Measurements from ENCODE around the gene ATP5PD.

The ATP5PD gene

GRCh38 chr17:75046407-75047289, at the start of gene ATP5PD, which contains the start of gene KCTD2:
Gene ATP5PD, minus strand, starts transcription at chr17:75046969. Its CDS starts 4,319 bp downstream, at chr17:75042650.
Gene KCTD2, plus strand, starts transcription at chr17:75047225. Its CDS starts 26 bp downstream, at chr17:75047251.
- TF ChIP-seq CTCF (IDR thresholded peaks at IDR 0.05): no peak
- Mint-ChIP-seq H3K36me3 (ENCODE audit: low read depth) (peaks cover 22% of the 10 kb centered on the region), H3K27ac (peak within 1 kb of the TSS; percentile 96), H3K27me3 (ENCODE audit: low read depth, poor library complexity) (peaks cover 11% of the 10 kb centered on the region), H3K9me3 (no peaks in the 10 kb centered on the region), H3K4me3 (peak within 1 kb of the TSS; percentile 96), H3K4me1 (peaks cover 44% of the 10 kb centered on the region)
- peak; percentile 95 for DNase-seq

GRCh38 chr17:75096082-75096625, 49.4 kb upstream of the ATP5PD start:
- no peak for TF ChIP-seq CTCF (IDR thresholded peaks at IDR 0.05)
- no peaks in the 10 kb centered on the region for H3K27me3 Mint-ChIP-seq (ENCODE audit: low read depth, poor library complexity)
- peaks cover 38% of the 10 kb centered on the region for H3K4me1 Mint-ChIP-seq
- no peaks in the 10 kb centered on the region for H3K9me3 Mint-ChIP-seq
- no peak for DNase-seq
- peaks cover 10% of the 10 kb centered on the region for H3K36me3 Mint-ChIP-seq (ENCODE audit: low read depth)
- no peak overlapping the region for H3K4me3 Mint-ChIP-seq
- H3K27ac Mint-ChIP-seq: no peak overlapping the region

- Mint-ChIP-seq H3K27ac (no peak overlapping the region), H3K4me3 (no peak overlapping the region), H3K9me3 (no peaks in the 10 kb centered on the region), H3K27me3 (ENCODE audit: low read depth, poor library complexity) (no peaks in the 10 kb centered on the region), H3K36me3 (ENCODE audit: low read depth) (peaks cover 10% of the 10 kb centered on the region), H3K4me1 (peaks cover 50% of the 10 kb centered on the region)
- DNase-seq: no peak
- no peak for TF ChIP-seq CTCF (IDR thresholded peaks at IDR 0.05)
These were observed 48.2 kb upstream of the ATP5PD start for GRCh38 chr17:75094871-75095399.

GRCh38 chr17:75093548-75094158, 46.9 kb upstream of the ATP5PD start:
- no peak for TF ChIP-seq CTCF (IDR thresholded peaks at IDR 0.05)

GRCh38 chr17:75091855-75092327, 45.1 kb upstream of the ATP5PD start:
- H3K9me3 Mint-ChIP-seq: no peaks in the 10 kb centered on the region
- peaks cover 57% of the 10 kb centered on the region for H3K4me1 Mint-ChIP-seq
- H3K27me3 Mint-ChIP-seq (ENCODE audit: low read depth, poor library complexity): no peaks in the 10 kb centered on the region
- peak overlapping the region; percentile 41 for H3K4me3 Mint-ChIP-seq
- no peaks in the 10 kb centered on the region for H3K36me3 Mint-ChIP-seq (ENCODE audit: low read depth)
- no peak for DNase-seq
- peak overlapping the region; percentile 70 for H3K27ac Mint-ChIP-seq
- no peak for TF ChIP-seq CTCF (IDR thresholded peaks at IDR 0.05)

More at GRCh38 chr17:75093548-75094158, 46.9 kb upstream of the ATP5PD start:
- Mint-ChIP-seq H3K4me1 (peaks cover 58% of the 10 kb centered on the region), H3K27ac (peak overlapping the region; percentile 39), H3K27me3 (ENCODE audit: low read depth, poor library complexity) (no peaks in the 10 kb centered on the region), H3K36me3 (ENCODE audit: low read depth) (peaks cover 4% of the 10 kb centered on the region), H3K9me3 (no peaks in the 10 kb centered on the region), H3K4me3 (no peak overlapping the region)
- DNase-seq: no peak
